Measurements from ENCODE around the gene GRM4.

The GRM4 gene

GRCh38 chr6:34104628-34105027 lies 41.3 kb downstream of the GRM4 start:
- no peak for DNase-seq

GRCh38 chr6:34104186-34104585 lies 41.7 kb downstream of the GRM4 start:
- no peak for DNase-seq

- no peak for DNase-seq
Observed at GRCh38 chr6:34103321-34103720, 42.6 kb downstream of the GRM4 start.

GRCh38 chr6:34102696-34103095 lies 43.2 kb downstream of the GRM4 start:
- DNase-seq = no peak

GRCh38 chr6:34102099-34102656 lies 43.7 kb downstream of the GRM4 start:
- no peak for DNase-seq

GRCh38 chr6:34100788-34101187 lies 45.1 kb downstream of the GRM4 start:
- no peak for DNase-seq

GRCh38 chr6:34099878-34100277 lies 46.0 kb downstream of the GRM4 start:
- DNase-seq = no peak

GRCh38 chr6:34098045-34098936 lies 47.6 kb downstream of the GRM4 start:
- no peak for DNase-seq

- DNase-seq = no peak
Observed at GRCh38 chr6:34096814-34097213, 49.1 kb downstream of the GRM4 start.

- DNase-seq = no peak
Observed at GRCh38 chr6:34096193-34096592, 49.7 kb downstream of the GRM4 start.

- no peak for DNase-seq
Observed at GRCh38 chr6:34095741-34096140, 50.1 kb downstream of the GRM4 start.

GRCh38 chr6:34095136-34095505 lies 50.8 kb downstream of the GRM4 start:
- DNase-seq = no peak

- DNase-seq = no peak
Observed at GRCh38 chr6:34094474-34095135, 51.3 kb downstream of the GRM4 start.

GRCh38 chr6:34093854-34094430 lies 51.9 kb downstream of the GRM4 start:
- no peak for DNase-seq

GRCh38 chr6:34093206-34093605 lies 52.7 kb downstream of the GRM4 start:
- DNase-seq = no peak

- no peak for DNase-seq
Observed at GRCh38 chr6:34092631-34093030, 53.3 kb downstream of the GRM4 start.

GRCh38 chr6:34090935-34091334 lies 55.0 kb downstream of the GRM4 start:
- DNase-seq = no peak

GRCh38 chr6:34090529-34090928 lies 55.4 kb downstream of the GRM4 start:
- DNase-seq = no peak

- DNase-seq = no peak
Observed at GRCh38 chr6:34086558-34086957, 59.3 kb downstream of the GRM4 start.

GRCh38 chr6:34085453-34086170 lies 60.3 kb downstream of the GRM4 start:
- no peak for DNase-seq

- DNase-seq = no peak
Observed at GRCh38 chr6:34084591-34085290, 61.1 kb downstream of the GRM4 start.

GRCh38 chr6:34082864-34083626 lies 62.8 kb downstream of the GRM4 start:
- DNase-seq = no peak
